OCI-LY1 (cell line): ENCODE results near the gene PTAR1.

Experiments used
- CTCF ChIP-seq: fragments of 200-600 bp; sonication (generic), shearing (Covaris generic); IDR thresholded peaks from 2 replicates; pipeline ENCODE4 v1.5.1; 2017; ENCODE audit warnings: mild to moderate bottlenecking, antibody characterized with exemption, low read length, moderate library complexity, mixed read lengths
- EZH2 ChIP-seq: fragments of 200-600 bp; sonication (generic), shearing (Covaris generic); IDR thresholded peaks from 2 replicates; pipeline ENCODE4 v1.8.0; 2017; ENCODE audit warnings: borderline replicate concordance, mixed run types, mild to moderate bottlenecking, antibody characterized with exemption, low read length, moderate library complexity, mixed read lengths

- TF ChIP-seq CTCF (no peak), EZH2 (no peak)
Observed at GRCh38 chr9:69660304-69660703, 99.5 kb downstream of the PTAR1 start.
